HCT116 (cell line): ENCODE data around the gene GPX4. TPM values are rescaled to one million over a fixed set of nuclear protein-coding genes. Genes with fewer than 3 reads are reported as not detected.

Source experiments
- ATAC-seq: fragments of 200-7000 bp; cut with Tn5 transposase; 2 replicates; pipeline ENCODE4 v1.9.1; 2020; ENCODE audit warnings: mild to moderate bottlenecking, moderate library complexity
- BruUV-seq: library from RNA; stranded (reverse); fragments of 400-500 nt; replicated peaks from 2 replicates; lab custom pipeline; 2021; lab: Mats Ljungman, UMichigan
- CTCF ChIA-PET: fragments of 300-600 bp; sonication (Branson Sonifier 250); formaldehyde crosslinking; loops from one replicate; lab custom pipeline; 2021; ENCODE audit warnings: antibody characterized with exemption; lab: Charles Lee
- POLR2A ChIA-PET: fragments of 300-600, 350-600 bp; sonication (Branson Sonifier 250); formaldehyde crosslinking; loops from one replicate; lab custom pipeline; 2021; ENCODE audit warnings: antibody characterized with exemption; lab: Charles Lee
- RAD21 ChIA-PET, 2 experiments: fragments of 300-600 bp; sonication (Branson Sonifier 250); formaldehyde crosslinking; loops; one replicate each; lab custom pipeline; 2023; ENCODE audit warnings: low total read pairs in 2 of 2; ENCODE audit not compliant: uncharacterized antibody in 2 of 2, unreplicated experiment in 2 of 2, low non-redundant PET in 1 of 2; lab: Charles Lee
- DNase-seq: peaks from one replicate; pipeline ENCODE4 v3.0.0-alpha.2; 2010; ENCODE audit warnings: low read depth, low spot score
- H2AFZ ChIP-seq: fragments of 200-600 bp; shearing (Covaris generic), sonication (generic); 2 replicates; pipeline ENCODE4 v1.6.1; 2017; ENCODE audit warnings: low read depth, mixed run types, mixed read lengths, antibody characterized with exemption, low read length; ENCODE audit not compliant: poor library complexity, severe bottlenecking
- H3K27ac ChIP-seq: 2 replicates; pipeline ENCODE4 v1.5.1; 2012; ENCODE audit warnings: low read depth, low read length
- H3K27me3 ChIP-seq: fragments of 200-600 bp; sonication (generic); 2 replicates; pipeline ENCODE4 v1.6.1; 2016; ENCODE audit warnings: mixed run types, low read length, mixed read lengths; ENCODE audit not compliant: insufficient read depth
- H3K36me3 ChIP-seq, 2 experiments: fragments of 200-500 bp in 1 of 2; fragments of 200-600 bp in 1 of 2; sonication (Bioruptor generic) in 1 of 2; sonication (generic) in 1 of 2; 2 replicates each; pipeline versions ENCODE4 v1.5.1 to v1.6.1; 2014 to 2016; ENCODE audit warnings: low read length in 2 of 2, inconsistent platforms in 1 of 2, mixed read lengths in 1 of 2, mixed run types in 1 of 2; ENCODE audit not compliant: insufficient read depth in 2 of 2, control insufficient read depth in 1 of 2
- H3K4me1 ChIP-seq, 2 experiments: fragments of 200-600 bp in 1 of 2; sonication (generic) in 1 of 2; 2 replicates each; pipeline versions ENCODE4 v1.5.1 to v1.6.1; 2012 to 2017; ENCODE audit warnings: low read length in 2 of 2, inconsistent platforms in 1 of 2, mild to moderate bottlenecking in 1 of 2, mixed read lengths in 1 of 2, mixed run types in 1 of 2, moderate library complexity in 1 of 2; ENCODE audit not compliant: insufficient read depth in 2 of 2, control insufficient read depth in 1 of 2
- H3K4me2 ChIP-seq: fragments of 200-600 bp; sonication (generic); 2 replicates; pipeline ENCODE4 v1.6.1; 2017; ENCODE audit warnings: mixed run types, low read length, mixed read lengths
- H3K4me3 ChIP-seq, 2 experiments: fragments of 200-600 bp in 1 of 2; sonication (generic) in 1 of 2; replicated peaks in 1 of 2; 2 replicates each; pipeline ENCODE4 v1.5.1; 2011 to 2016; ENCODE audit warnings: low read length in 2 of 2, control low read depth in 1 of 2, low read depth in 1 of 2, mild to moderate bottlenecking in 1 of 2, mixed read lengths in 1 of 2, mixed run types in 1 of 2
- H3K79me2 ChIP-seq: fragments of 200-600 bp; sonication (generic); 2 replicates; pipeline ENCODE4 v1.6.1; 2017; ENCODE audit warnings: mild to moderate bottlenecking, mixed run types, low read length, moderate library complexity, mixed read lengths; ENCODE audit not compliant: insufficient read depth
- H3K9ac ChIP-seq: fragments of 200-600 bp; sonication (generic); 2 replicates; pipeline ENCODE4 v1.6.1; 2016; ENCODE audit warnings: low read length, mixed read lengths
- H3K9me2 ChIP-seq: fragments of 200-600 bp; sonication (generic), shearing (Covaris generic); 2 replicates; pipeline ENCODE4 v1.6.1; 2017; ENCODE audit warnings: mixed run types, mild to moderate bottlenecking, moderate library complexity; ENCODE audit not compliant: insufficient read depth
- H3K9me3 ChIP-seq, 2 experiments: fragments of 200-500 bp in 1 of 2; fragments of 200-600 bp in 1 of 2; sonication (Bioruptor generic) in 1 of 2; sonication (generic) in 1 of 2; 2 replicates each; pipeline ENCODE4 v1.6.1; 2014 to 2017; ENCODE audit warnings: low read length in 2 of 2, mixed read lengths in 2 of 2, inconsistent platforms in 1 of 2, low read depth in 1 of 2, mild to moderate bottlenecking in 1 of 2, mixed run types in 1 of 2, moderate library complexity in 1 of 2; ENCODE audit not compliant: control insufficient read depth in 1 of 2, insufficient read depth in 1 of 2
- H4K20me1 ChIP-seq: fragments of 200-600 bp; sonication (generic), shearing (Covaris generic); 2 replicates; pipeline ENCODE4 v1.6.1; 2017; ENCODE audit warnings: mixed run types, mild to moderate bottlenecking, moderate library complexity; ENCODE audit not compliant: insufficient read depth
- POLR2AphosphoS5 ChIP-seq: IDR thresholded peaks from 2 replicates; pipeline ENCODE4 v1.6.1; 2011; ENCODE audit warnings: mild to moderate bottlenecking, low read depth, low read length, moderate library complexity
- RAD21 ChIP-seq: IDR thresholded peaks from 2 replicates; pipeline ENCODE4 v1.6.1; 2012; ENCODE audit warnings: low read depth, mild to moderate bottlenecking
- YY1 ChIP-seq: IDR thresholded peaks from 2 replicates; pipeline ENCODE4 v1.6.1; 2011; ENCODE audit warnings: low read length, low read depth, moderate library complexity, mild to moderate bottlenecking; ENCODE audit not compliant: insufficient replicate concordance; ENCODE audit errors: extremely low read depth
- intact Hi-C: fragments of 100-400 bp; cut with micrococcal nuclease; formaldehyde crosslinking; loops from 2 replicates; pipeline ENCODE4 v1.10.0; 2022
- total RNA-seq: library from RNA; stranded (reverse); gene quantifications from one replicate; pipeline ENCODE4 v1.2.1, GENCODE V29; 2021; ENCODE audit not compliant: unreplicated experiment
- TF ChIP-seq, protein P1 (sequence below): IDR thresholded peaks from 2 replicates; pipeline ENCODE4 v1.6.1; 2012
- TF ChIP-seq, protein P2 (sequence below): IDR thresholded peaks from 2 replicates; pipeline ENCODE4 v1.6.1; 2011; ENCODE audit warnings: mild to moderate bottlenecking, low read length, moderate library complexity; ENCODE audit not compliant: insufficient replicate concordance; ENCODE audit errors: extremely low read depth

Gene GPX4
- total RNA-seq, 1 experiment from 2014 or later: 481 TPM

DNA sequence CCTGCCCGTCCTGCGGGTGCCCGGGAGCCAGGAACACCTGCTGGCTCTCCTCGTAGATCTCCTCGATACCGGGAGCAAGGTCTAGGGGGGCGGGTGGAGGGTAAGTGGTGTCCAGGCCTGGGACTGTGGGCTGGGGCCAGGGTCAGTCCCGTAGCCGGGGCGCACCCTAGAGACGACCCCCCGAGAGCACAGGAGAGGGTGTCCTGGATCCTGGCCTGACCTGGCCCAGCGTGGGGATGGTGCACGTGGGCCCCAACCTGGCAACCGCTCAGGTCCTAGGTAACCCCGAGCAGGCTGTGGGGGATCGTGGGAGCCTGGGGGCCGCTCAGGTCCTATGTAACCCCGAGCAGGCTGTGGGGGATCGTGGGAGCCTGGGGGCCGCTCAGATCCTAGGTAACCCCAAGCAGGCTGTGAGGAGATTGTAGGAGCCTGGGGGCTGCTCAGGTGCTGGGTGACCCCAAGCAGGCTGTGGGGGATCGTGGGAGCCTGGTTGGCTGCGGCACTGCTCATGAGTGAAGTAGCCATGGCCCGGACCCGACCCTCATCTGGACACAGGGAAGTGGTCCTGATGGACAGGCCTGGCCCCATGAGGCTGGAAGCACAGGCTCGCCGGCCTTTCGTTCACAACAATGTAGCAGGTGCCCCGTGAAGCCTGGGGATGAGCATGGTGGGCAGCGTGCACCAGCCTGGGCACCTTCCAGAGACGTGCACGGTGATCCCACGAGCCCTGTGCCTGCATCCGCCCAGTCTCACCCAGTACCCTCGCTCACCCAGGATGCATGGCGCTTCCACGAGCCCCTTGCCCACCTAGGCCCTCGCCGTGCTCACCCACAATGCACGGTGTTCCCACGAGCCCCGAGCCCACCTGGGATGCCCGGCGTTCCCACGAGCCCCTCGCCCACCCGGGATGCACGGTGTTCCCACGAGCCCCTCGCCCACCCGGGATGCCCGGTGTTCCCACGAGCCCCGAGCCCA is 6.2 kb downstream of the GPX4 start:
- Histone ChIP-seq H3K9me2 (no peaks in the 10 kb centered on the region), H3K4me1 (peaks cover 18 to 53% of the 10 kb centered on the region in 2 experiments), H4K20me1 (no peaks in the 10 kb centered on the region), H3K9me3 (no peaks in the 10 kb centered on the region), H3K9ac (no peak overlapping the region), H3K4me3 (no peak overlapping the region), H3K36me3 (peaks cover 4 to 23% of the 10 kb centered on the region in 2 experiments; a peak in 3 of 4 replicates), H3K27me3 (no peaks in the 10 kb centered on the region), H3K4me2 (no peak overlapping the region), H2AFZ (no peak overlapping the region), H3K79me2 (peaks cover 20% of the 10 kb centered on the region), H3K27ac (no peak overlapping the region; the same call in 1 of the 2 replicates)
- ChIA-PET POLR2A (no interaction called here), RAD21 (no interaction called here), CTCF (no interaction called here)
- ATAC-seq (no peak), DNase-seq (no peak)
- BruUV-seq: no TSS peak
- TF ChIP-seq POLR2AphosphoS5: 0 out of 2 replicates have a peak, but pooled peaks have one; percentile 12
- TF ChIP-seq YY1: no peak
- no peak for TF ChIP-seq RAD21
- TF ChIP-seq, protein P1, sequence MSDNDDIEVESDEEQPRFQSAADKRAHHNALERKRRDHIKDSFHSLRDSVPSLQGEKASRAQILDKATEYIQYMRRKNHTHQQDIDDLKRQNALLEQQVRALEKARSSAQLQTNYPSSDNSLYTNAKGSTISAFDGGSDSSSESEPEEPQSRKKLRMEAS: no peak
- TF ChIP-seq, protein P2, sequence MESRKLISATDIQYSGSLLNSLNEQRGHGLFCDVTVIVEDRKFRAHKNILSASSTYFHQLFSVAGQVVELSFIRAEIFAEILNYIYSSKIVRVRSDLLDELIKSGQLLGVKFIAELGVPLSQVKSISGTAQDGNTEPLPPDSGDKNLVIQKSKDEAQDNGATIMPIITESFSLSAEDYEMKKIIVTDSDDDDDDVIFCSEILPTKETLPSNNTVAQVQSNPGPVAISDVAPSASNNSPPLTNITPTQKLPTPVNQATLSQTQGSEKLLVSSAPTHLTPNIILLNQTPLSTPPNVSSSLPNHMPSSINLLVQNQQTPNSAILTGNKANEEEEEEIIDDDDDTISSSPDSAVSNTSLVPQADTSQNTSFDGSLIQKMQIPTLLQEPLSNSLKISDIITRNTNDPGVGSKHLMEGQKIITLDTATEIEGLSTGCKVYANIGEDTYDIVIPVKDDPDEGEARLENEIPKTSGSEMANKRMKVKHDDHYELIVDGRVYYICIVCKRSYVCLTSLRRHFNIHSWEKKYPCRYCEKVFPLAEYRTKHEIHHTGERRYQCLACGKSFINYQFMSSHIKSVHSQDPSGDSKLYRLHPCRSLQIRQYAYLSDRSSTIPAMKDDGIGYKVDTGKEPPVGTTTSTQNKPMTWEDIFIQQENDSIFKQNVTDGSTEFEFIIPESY: no peak
- intact Hi-C loops: loop anchor here (5.0 kb wide), 1 partner anchor 82 kb away; no protein-coding TSS in a partner anchor
